Endothelial cell of umbilical vein (primary cell): Measurements from ENCODE around the gene DENND1A.

Experiments used
- CTCF ChIP-seq, 2 donors: IDR thresholded peaks; 1 replicate in 1 of 2; 2 replicates in 1 of 2; pipeline ENCODE4 v1.5.1; 2011; ENCODE audit warnings: low read length in 2 of 2, mild to moderate bottlenecking in 2 of 2, moderate library complexity in 2 of 2, control low read depth in 1 of 2, inconsistent platforms in 1 of 2, low read depth in 1 of 2; ENCODE audit not compliant: insufficient read depth in 1 of 2; ENCODE audit errors: extremely low read depth in 1 of 2
- EZH2 ChIP-seq: IDR thresholded peaks from 2 replicates; pipeline ENCODE4 v1.6.1; 2012; ENCODE audit warnings: borderline replicate concordance, low read depth, mild to moderate bottlenecking, moderate library complexity, low read length, inconsistent platforms; ENCODE audit not compliant: severe bottlenecking
- FOS ChIP-seq: IDR thresholded peaks from 2 replicates; pipeline ENCODE4 v1.6.1; 2011; ENCODE audit warnings: mild to moderate bottlenecking, low read length, moderate library complexity, borderline replicate concordance; ENCODE audit not compliant: insufficient read depth
- MYC ChIP-seq: IDR thresholded peaks from one replicate; pipeline ENCODE4 v1.6.1; 2011; ENCODE audit warnings: mild to moderate bottlenecking, low read depth, low read length
- POLR2A ChIP-seq: IDR thresholded peaks from 2 replicates; pipeline ENCODE4 v1.6.1; 2012; ENCODE audit warnings: low read depth, mild to moderate bottlenecking, control low read depth, low read length
- POLR2AphosphoS5 ChIP-seq: IDR thresholded peaks from 2 replicates; pipeline ENCODE4 v1.6.1; 2012; ENCODE audit warnings: low read depth, mild to moderate bottlenecking, control low read depth, low read length, moderate library complexity; ENCODE audit not compliant: insufficient read depth

DNA sequence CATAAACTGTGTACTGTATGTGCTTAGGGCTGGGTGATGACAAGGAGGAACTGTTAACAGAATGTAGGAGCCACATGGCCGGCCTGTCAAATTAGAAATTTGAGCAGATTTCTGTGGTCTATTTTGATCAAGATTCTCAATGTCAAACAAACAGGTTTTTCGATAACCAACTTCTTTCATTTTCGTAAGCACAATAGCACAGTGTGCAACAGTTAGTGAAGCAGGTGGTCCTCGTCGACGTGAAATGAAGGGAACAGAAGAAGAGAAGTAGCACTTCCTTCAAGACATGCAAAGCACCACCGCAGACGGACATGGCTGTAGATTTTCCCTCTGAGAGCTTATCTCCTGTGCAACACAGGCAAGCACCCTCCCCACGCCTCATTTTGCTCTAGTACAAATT is 321.8 kb downstream of the DENND1A start:
- no peak for TF ChIP-seq CTCF (IDR thresholded peaks at IDR 0.05; ENCODE audit: extremely low read depth in 1 of 2, insufficient read depth in 1 of 2, low read depth in 1 of 2, low read length in 2 of 2)
- no peak for TF ChIP-seq POLR2A
- no peak for TF ChIP-seq POLR2AphosphoS5
- TF ChIP-seq MYC, result no peak
- TF ChIP-seq EZH2, result no peak
- no peak for TF ChIP-seq FOS
